NB4 (cell line): ENCODE measurements around the gene WNT3.

ENCODE experiments used
- DNase-seq: peaks from one replicate; pipeline ENCODE4 v3.0.0; 2010; ENCODE audit warnings: low read depth
- H3K4me3 ChIP-seq: one replicate; pipeline ENCODE4 v1.5.1; 2011; ENCODE audit warnings: mild to moderate bottlenecking, low read depth, low read length, moderate library complexity
- CTCF ChIP-seq: IDR thresholded peaks from one replicate; pipeline ENCODE4 v1.5.1; 2012; ENCODE audit warnings: low read depth, low read length
- MYC ChIP-seq: IDR thresholded peaks from 2 replicates; pipeline ENCODE4 v1.6.1; 2011; ENCODE audit warnings: low read depth, low read length
- POLR2A ChIP-seq: IDR thresholded peaks from 2 replicates; pipeline ENCODE4 v1.6.1; 2011; ENCODE audit warnings: mild to moderate bottlenecking; ENCODE audit not compliant: insufficient read length; ENCODE audit errors: extremely low read depth
- TF ChIP-seq, protein P1 (sequence below): IDR thresholded peaks from 2 replicates; pipeline ENCODE4 v1.6.1; 2011; ENCODE audit warnings: low read depth, low read length

The WNT3 gene

DNA sequence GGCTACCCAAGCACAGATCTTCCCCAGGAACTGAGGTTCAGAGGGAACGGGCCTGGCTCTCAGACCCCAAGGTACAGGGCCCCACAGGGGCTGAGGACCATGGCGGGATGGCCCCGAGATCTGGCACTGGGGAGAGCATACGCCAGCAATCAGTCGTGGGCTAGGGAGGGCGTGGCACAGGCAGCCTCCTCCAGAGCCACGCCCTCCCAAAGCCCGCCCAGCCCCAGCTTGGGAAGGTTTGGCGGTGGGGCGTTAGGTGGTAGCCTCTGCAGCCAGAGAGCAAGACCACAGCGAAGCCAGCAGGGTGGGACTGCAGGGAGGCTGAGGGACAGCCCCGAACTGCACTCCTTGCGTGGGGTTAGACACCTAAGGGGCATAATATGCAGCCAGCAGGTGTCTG lies 44.5 kb upstream of the WNT3 start:
- no peak for TF ChIP-seq POLR2A
- TF ChIP-seq MYC, result no peak
- DNase-seq, result no peak
- H3K4me3 ChIP-seq, result no peak overlapping the region

DNA sequence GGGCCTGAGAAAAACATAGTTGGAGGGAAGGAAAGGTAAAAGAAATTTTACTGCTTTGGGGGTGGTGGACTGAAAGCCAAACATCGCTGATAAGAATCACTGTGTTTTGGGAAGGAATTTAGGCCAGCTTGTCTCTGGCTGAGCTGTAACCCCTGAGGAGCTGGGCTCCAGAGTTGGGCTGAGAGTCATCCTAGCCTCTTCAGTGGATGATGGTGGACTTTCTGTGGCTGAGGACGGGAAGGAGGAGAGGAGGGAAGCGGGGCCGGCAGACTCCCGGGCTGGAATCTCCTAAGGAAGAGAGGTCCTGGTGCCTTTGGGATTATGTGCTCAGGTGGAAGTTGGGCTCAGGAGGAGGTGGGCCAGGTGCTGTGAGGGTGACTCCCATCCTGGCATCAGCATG lies 41.5 kb upstream of the WNT3 start:
- no peak for DNase-seq
- no peak for TF ChIP-seq MYC
- no peak for TF ChIP-seq POLR2A
- TF ChIP-seq, protein P1, sequence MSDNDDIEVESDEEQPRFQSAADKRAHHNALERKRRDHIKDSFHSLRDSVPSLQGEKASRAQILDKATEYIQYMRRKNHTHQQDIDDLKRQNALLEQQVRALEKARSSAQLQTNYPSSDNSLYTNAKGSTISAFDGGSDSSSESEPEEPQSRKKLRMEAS, result no peak
- no peak for TF ChIP-seq CTCF
- no peak overlapping the region for H3K4me3 ChIP-seq

DNA sequence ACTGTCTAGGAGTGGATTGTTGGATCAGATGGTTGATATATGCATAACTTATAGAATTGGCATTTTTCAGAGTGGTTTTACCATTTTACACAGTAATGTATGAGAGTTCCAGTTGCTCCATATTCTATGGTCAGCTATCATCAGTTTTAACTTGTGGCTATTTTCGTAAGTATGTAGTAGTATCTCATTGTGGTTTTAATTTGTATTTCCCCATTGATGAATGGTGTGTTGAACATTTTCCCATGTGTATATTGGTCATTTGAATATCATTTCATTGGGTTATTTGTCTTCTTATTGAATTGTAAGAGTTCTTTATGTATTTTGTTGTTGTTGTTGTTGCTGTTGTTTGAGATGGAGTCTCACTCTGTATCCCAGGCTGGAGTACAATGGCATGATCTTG lies 39.1 kb upstream of the WNT3 start:
- no peak for DNase-seq
- TF ChIP-seq CTCF, result no peak
- TF ChIP-seq, protein P1, result no peak
- TF ChIP-seq MYC, result no peak
- no peak for TF ChIP-seq POLR2A
- H3K4me3 ChIP-seq, result no peak overlapping the region

DNA sequence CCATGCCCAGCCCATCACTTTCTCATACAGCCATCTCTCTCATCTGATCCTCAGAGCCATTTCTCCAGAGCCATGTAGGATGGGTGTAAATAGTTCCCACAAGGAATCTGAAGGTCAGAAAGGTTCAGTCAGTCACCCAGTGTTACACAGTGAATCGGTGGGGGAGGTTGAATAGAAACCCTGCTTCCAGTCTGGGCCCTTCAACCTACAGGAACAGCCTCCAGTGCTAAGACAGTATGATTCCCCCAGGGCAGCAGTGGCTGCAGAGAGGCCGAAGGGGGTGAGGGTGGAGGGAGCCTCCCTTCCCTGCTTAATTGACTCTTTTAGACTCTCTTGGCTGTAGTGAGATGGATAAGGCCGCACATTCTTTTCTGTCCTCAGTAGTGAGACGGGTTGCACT lies 36.5 kb upstream of the WNT3 start:
- no peak overlapping the region for H3K4me3 ChIP-seq
- DNase-seq, result no peak
- TF ChIP-seq POLR2A, result no peak
- TF ChIP-seq MYC, result no peak
- TF ChIP-seq, protein P1, result no peak
- no peak for TF ChIP-seq CTCF

DNA sequence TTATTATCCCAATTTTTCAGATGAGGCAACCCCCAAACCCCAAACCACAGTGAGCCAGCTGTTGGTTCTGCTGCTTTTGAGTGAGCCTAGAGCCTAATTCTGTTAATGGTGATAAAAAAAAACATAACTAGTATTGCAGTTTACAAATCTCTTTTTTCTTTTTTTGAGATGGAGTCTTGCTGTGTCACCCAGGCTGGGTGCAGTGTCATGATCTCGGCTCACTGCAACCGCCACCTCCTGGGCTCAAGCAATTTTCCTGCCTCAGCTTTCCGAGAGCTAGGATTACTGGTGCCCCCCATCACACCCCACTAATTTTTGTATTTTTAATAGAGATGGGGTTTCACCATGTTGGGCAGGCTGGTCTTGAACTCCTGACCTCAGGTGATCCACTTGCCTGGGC lies 36.0 kb upstream of the WNT3 start:
- H3K4me3 ChIP-seq, result no peak overlapping the region
- no peak for TF ChIP-seq CTCF
- TF ChIP-seq, protein P1, result no peak
- TF ChIP-seq MYC, result no peak
- TF ChIP-seq POLR2A, result no peak

GRCh38 chr17:46853896-46854444 lies 35.5 kb upstream of the WNT3 start:
- TF ChIP-seq CTCF, result no peak
- TF ChIP-seq POLR2A, result no peak
- no peak for TF ChIP-seq MYC
- H3K4me3 ChIP-seq, result no peak overlapping the region
- no peak for DNase-seq

More for the DNA sequence above, 36.0 kb upstream of the WNT3 start:
- no peak for DNase-seq
